Activated T-cell treated with anti-CD3 and anti-CD28 coated beads, Interleukin-2, amount 50 U/mL, for 48 hours (primary cell): Measurements from ENCODE around the gene SAT1.

Experiments
- DNase-seq, 2 experiments: peaks; one replicate each; pipeline ENCODE4 v3.0.0-alpha.2; 2020

The SAT1 gene

GRCh38 chrX:23779025-23779424 lies 3.9 kb upstream of the SAT1 start:
- no peak for DNase-seq

GRCh38 chrX:23782455-23782854 lies 518 bp upstream of the SAT1 start:
- DNase-seq: no peak

GRCh38 chrX:23783589-23784469 lies 856 bp downstream of the SAT1 start:
- no peak for DNase-seq

GRCh38 chrX:23784470-23785331 lies 1.7 kb downstream of the SAT1 start:
- no peak for DNase-seq

- DNase-seq: no peak
These were observed 2.6 kb downstream of the SAT1 start for GRCh38 chrX:23785580-23785979.

GRCh38 chrX:23786268-23786815 lies 3.4 kb downstream of the SAT1 start:
- DNase-seq: no peak

GRCh38 chrX:23787745-23788118 lies 4.8 kb downstream of the SAT1 start:
- DNase-seq: no peak

- DNase-seq: no peak
These were observed 5.5 kb downstream of the SAT1 start for GRCh38 chrX:23788521-23788920.

GRCh38 chrX:23788946-23789345 lies 6.0 kb downstream of the SAT1 start:
- no peak for DNase-seq

GRCh38 chrX:23789386-23790154 lies 6.6 kb downstream of the SAT1 start:
- DNase-seq: no peak

- no peak for DNase-seq
These were observed 7.2 kb downstream of the SAT1 start for GRCh38 chrX:23790155-23790497.

GRCh38 chrX:23792861-23793553 lies 10.0 kb downstream of the SAT1 start:
- DNase-seq: no peak

GRCh38 chrX:23795221-23795620 lies 12.2 kb downstream of the SAT1 start:
- no peak for DNase-seq

- no peak for DNase-seq
These were observed 14.6 kb downstream of the SAT1 start for GRCh38 chrX:23797371-23798128.

GRCh38 chrX:23799469-23800065 lies 16.6 kb downstream of the SAT1 start:
- DNase-seq: no peak

- DNase-seq: no peak
These were observed 19.5 kb downstream of the SAT1 start for GRCh38 chrX:23802431-23802830.

GRCh38 chrX:23803931-23804381 lies 21.0 kb downstream of the SAT1 start:
- DNase-seq: no peak

- DNase-seq: no peak
These were observed 21.6 kb downstream of the SAT1 start for GRCh38 chrX:23804578-23804977.

GRCh38 chrX:23805389-23805788 lies 22.4 kb downstream of the SAT1 start:
- DNase-seq: no peak

GRCh38 chrX:23810279-23810678 lies 27.3 kb downstream of the SAT1 start:
- no peak for DNase-seq

- no peak for DNase-seq
These were observed 28.2 kb downstream of the SAT1 start for GRCh38 chrX:23811108-23811651.
